NCI-H2227 treated with DMSO at 0.1 percent for 48 hours (cell line): ENCODE measurements around the gene DERA.
A peak's percentile ranks its signal among the peaks of the same experiment; 100 is the strongest.
"Not testable (repeated sequence)": the region's sequence is repeated elsewhere in the genome, so short reads cannot be mapped to it uniquely, and the experiment has no call there.

Experiments used
- DNase-seq: peaks from one replicate; lab custom pipeline; 2025; lab: John Stamatoyannopoulos, UW

DERA gene

DNA sequence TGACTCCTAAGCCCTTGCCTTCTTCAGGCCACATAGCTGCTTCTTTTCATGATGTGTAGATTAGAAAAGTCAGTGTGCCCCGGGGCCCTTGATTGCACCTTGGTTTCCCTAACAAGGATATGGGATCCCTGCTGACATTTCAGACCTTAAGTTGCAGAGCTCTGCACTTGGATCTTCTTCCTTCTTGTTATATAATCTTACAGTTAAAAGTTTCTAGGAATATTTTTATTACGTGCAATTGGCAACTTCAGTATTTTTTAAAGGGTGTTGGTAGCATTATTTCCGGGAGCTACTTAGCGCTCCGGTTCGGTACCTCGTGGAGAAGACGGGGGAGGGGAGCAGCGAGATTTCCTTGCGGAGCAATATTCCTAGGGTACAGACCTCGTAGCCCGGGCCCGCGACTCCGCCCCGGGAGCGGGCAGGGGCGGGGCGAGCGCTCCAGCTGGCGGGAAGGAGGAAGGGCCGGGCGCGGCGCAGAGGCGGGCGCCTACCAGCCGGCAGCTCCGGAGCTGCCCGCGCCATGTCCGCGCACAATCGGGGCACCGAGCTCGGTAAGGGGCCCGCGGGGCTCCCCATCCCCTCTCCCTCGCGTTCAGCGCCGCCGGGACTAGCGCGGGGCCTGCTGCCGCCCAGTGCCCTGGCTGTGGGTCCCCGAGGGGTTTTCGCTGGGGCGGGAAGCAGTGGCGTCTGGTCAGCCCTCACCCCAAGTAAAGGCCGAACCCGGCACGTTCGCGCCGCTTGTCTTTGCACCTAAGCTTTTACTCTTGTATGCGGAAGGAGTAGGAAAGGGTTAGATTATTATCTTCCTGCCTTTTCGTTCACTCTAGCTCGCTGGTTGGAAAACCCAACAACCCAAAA is at the start of gene DERA:
DERA (plus strand) TSS at position 469 of the 858 bp plus-strand sequence; CDS start at position 521, 52 bp downstream.
- DNase-seq = peak; percentile 81

DNA sequence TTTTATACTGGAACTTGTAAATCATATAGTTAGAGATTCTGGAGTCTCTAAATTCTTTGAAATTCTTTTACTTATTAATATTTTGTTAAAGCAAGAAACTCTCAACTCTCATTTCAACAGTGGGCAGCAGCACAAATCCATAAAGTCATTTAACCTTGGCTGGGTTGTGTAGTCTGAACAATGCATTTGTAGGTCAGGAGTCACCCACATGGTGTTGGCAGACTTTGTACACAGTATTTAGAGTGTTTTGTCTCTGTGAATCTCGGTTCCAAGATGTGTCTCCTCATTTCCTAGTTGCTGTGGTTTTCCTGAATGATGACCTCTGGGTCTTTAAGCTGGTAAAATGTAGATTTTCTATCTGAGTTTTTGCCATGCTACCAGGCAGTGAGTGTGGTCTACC is 49.7 kb upstream of the DERA start:
- no peak for DNase-seq

DNA sequence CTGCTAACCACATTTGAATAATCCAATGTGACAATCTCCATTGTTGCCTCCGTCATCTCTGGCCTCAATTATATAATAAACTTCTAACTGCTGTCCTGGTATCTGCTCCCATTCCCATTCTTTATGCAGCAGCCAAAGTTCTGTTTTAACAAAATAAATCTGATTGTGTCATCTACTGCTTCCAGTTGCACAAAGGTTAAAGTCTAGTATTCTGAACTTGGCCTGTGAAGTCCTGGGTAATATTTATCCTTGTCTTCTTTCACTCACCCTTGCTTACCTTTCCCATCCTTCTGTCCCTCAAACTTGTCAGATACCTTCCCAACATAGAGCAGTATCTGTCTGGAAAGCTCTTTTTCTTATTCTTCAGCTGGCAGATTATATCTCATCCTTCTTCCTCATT is 48.3 kb upstream of the DERA start:
- DNase-seq = no peak

DNA sequence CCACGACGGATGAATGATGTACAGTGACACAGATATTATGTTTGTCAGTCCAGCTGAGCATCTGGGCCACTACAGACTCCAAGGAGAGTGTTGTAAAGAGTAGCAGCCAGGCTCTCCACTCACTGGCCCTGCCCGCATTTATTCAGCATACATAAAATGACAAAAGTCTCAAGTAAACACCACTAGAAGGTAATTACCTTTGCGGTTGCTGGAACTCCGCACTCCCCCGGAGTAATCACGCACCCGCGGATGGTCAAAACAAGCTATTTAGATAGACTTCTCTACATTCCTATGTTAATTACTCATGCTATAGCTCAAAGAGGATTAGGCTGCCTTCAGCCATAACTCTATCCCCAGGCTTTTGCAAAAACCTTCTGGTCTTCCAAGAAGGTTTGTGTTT is 47.8 kb upstream of the DERA start:
- no peak for DNase-seq

DNA sequence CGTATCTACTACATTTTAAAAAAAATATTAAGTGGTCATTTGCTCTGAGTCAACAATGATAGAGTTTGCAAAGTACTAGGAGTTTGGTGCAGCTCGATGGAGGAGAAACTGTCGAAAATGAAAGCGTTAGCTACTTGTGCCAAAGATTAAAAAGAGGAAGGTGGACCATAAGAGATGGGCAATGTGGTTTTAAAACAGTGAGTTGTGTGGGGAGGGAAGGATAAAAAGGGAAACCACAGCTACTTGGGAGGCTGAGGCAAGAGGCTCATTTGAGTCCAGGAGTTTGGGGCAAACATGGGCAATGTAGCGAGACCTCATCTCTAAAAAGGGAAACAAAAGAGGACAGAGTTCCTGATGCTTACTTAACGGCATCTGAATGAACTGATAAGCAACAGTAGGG is 47.1 kb upstream of the DERA start:
- DNase-seq = no peak

DNA sequence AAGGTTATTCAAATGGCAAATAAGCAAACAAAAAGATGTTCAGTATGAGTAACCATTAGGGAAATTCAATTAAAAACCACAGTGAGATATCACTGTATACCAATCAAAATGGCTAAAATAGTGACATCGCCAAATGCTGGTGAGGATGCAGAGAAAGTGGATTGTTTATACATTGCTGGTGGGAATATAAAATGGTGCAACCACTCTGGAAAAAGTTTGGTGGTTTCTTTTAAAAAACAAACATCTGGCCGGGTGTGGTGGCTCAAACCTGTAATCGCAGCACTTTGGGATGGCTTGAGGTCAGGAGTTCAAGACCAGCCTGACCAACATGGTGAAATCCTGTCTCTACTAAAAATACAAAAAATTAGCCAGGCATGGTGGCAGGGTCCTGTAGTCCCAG is 42.9 kb upstream of the DERA start:
- DNase-seq = no peak

DNA sequence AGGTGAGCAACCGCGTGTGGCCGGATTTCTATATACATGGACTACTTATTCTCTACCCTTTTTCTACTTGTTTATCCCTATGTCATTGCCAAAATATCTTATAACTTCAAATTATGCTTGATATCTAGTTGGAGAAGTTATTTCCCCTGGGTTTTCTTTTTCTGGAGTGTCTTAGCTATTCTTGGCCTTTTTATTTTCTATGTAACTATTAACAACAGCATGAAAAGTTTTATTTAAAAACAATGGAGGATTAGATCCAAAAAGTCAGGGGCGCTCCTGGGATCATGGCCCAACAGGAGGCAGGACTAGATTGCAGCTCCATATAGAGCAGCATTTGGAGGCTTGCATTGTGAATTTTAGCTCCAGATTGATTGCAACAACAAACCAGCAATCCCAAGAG is 37.6 kb upstream of the DERA start:
- no peak for DNase-seq

DNA sequence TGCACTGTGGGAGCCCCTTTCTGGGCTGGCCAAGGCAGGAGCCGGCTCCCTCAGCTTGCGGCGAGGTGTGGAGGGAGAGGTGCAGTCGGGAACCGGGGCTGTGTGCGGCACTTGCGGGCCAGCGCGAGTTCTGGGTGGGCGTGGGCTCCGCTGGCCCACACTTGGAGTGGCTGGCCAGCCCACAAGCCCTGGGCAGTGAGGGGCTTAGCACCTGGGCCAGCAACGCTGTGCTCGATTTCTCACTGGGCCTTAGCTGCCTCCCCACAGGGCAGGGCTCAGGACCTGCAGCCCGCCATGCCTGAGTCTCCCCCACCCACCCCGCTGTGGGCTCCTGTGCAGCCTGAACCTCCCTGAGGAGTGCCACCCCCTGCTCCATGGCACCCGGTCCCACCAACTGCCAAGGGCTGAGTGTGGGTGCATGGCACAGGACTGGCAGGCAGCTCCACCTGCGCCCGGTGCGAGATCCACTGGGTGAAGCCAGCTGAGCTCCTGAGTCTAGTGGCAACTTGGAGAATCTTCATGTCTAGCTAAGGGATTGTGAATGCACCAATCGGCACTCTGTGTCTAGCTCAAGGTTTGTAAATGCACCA is 36.5 kb upstream of the DERA start:
- not testable (repeated sequence) for DNase-seq

DNA sequence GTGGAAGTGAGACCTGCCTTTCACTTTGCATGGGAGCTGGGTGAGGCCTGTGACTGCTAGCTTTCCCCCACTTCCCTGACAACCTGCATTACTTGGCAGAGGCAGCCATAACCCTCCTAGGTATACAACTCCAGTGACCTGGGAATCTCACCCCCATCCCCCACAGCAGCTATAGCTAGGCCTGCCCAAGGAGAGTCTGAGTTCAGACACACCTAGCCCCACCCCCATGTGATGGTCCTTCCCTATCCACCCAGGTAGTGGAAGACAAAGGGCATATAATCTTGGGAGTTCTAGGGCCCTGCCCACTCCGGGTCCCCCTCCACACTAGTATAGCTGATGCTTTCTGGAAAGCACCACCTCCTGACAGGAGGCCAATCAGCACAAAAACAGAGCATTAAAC is 35.3 kb upstream of the DERA start:
- no peak for DNase-seq

DNA sequence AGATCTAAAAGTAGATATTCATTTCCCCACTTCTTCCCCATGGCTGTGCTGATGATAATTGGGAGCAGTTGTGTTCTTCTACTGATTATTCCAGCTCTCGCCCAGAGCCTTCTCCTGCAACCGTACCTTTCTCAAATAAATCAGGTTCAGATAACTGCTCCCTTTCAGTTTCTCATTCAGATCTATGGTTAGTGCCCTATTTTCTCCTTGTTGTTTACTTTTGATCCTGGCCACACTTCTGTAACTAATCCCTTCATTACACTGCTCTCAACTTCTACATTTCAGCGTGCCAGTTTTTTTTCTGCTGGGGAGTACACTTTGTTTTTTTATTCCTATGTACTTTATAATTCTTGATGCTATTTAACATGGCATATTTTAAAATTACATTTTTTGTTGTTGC is 31.7 kb upstream of the DERA start:
- DNase-seq = no peak

DNA sequence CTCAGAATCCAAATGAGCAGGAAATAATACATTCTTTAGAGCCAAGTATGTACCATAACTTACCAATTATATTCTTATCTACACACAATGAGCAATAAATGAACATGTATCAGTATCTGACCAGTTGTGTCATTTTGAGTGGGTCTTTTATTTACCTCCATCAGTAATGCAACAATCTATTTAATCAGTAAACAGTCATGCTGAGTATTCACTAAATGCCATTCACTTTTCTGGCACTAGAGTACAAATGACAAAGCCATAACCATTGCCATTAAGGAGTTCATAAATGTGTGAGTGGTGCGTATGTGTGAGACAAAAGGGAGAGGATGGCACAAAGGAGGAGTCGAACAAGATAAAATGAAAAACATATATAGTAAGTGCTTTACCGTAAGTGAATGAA is 30.4 kb upstream of the DERA start:
- no peak for DNase-seq

DNA sequence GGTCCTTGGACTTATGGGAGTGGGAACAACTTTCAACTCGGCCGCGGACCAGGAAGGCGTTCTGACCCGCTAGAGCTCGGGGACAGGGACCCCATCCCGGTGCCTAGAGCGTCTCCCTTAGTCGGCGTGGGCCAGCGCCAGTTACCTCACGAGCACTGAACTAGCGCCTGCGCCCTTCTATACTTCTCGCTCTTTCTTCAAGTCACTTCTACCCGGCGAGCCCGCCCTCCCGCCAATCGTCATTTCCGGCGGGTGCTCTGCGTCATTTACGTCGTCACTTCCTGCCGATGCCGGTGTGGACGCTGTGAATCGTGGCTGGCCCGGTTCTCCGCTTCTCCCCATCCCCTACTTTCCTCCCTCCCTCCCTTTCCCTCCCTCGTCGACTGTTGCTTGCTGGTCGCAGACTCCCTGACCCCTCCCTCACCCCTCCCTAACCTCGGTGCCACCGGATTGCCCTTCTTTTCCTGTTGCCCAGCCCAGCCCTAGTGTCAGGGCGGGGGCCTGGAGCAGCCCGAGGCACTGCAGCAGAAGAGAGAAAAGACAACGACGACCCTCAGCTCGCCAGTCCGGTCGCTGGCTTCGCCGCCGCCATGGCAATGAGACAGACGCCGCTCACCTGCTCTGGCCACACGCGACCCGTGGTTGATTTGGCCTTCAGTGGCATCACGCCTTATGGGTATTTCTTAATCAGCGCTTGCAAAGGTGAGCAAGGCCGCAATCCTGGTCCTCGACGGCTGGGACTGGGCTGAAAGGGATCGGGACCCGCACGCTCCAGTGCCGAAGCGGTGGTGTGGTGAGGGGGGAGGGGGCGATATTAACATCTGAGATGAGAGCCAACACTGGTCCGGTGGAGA is 28.8 kb upstream of the DERA start, which contains the start of gene STRAP:
STRAP (plus strand) TSS at position 270 of the 854 bp plus-strand sequence; CDS start at position 591, 321 bp downstream.
- DNase-seq = peak; percentile 93

DNA sequence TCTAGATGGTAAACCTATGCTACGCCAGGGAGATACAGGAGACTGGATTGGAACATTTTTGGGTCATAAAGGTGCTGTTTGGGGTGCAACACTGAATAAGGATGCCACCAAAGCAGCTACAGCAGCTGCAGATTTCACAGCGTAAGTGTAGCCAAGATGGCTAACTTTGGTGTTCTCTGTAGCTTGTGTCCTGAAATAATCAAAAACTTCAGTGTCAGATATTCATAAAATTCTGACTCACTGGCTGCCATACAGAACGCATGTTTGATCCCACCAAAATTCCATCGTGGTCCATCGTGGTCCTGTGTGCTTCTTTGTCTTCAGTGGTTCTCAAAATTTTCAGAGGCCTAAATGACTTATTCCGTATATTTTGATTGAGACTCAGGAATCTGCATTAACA is 27.6 kb upstream of the DERA start:
- DNase-seq = no peak

DNA sequence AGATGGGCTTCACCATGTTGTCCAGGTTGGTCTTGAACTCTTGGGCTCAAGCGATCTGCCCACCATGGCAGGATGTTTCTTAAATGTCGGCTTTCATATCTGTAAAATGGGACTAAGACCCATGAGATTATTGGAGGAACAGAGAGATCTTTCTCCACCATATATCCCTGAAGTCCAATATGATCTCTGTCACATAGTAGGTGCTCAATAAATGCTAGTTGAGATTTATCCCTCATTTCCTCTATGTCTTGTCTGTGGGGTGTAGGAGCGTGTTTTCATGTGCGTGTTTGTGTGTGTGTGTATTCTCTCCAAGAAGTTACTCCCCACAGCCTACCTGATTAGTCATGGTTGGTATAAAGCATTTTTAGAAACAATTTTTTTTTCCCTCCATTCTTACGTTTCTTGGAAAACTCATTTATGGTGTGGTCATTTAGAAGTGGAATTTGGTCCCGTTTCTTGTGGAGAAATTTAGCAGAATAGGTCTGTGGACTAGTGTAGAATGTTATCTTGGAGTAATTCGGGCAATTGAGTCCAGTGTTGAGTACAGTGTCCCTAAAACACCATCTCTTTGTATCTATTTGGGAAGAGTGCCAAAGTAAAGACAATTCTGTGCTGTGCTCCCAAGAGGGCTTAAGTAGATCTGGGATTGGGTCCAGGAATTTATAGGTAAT is 24.6 kb upstream of the DERA start:
- DNase-seq = no peak

DNA sequence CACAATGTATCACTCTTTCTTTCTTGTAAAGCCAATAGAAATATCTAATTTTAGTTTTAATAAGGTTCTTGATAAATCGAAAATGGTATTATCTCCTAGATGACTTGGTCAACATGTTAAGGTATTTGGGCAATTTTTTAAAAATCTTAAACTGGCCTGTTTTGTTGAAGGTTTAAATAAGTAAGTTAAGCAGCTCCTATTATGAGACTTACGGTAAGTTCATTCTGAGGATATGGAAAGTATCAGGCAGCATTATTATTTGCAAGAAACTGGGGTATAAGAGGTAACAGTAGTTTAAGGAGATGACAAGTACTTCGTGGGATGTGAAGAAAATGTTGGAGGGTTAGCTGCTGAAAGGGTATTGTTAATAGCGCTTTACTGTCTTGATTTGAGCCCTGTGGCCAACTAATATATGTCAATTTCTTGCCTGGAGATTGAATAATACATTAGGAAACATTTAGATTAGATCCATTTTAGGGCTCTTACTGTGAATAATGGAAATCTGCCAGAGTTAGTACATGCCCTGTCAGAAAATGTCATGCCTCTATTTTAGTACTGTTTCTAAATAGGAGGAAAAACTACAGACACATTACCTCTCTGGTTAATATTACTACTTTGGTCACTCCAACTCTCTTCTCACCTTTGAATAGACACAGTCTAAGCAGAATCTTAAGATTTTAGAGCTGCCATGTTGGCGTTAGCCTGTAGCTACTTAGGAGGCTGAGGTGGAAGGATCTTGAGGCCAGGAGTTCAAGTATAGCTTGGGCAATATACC is 23.9 kb upstream of the DERA start:
- DNase-seq = no peak

DNA sequence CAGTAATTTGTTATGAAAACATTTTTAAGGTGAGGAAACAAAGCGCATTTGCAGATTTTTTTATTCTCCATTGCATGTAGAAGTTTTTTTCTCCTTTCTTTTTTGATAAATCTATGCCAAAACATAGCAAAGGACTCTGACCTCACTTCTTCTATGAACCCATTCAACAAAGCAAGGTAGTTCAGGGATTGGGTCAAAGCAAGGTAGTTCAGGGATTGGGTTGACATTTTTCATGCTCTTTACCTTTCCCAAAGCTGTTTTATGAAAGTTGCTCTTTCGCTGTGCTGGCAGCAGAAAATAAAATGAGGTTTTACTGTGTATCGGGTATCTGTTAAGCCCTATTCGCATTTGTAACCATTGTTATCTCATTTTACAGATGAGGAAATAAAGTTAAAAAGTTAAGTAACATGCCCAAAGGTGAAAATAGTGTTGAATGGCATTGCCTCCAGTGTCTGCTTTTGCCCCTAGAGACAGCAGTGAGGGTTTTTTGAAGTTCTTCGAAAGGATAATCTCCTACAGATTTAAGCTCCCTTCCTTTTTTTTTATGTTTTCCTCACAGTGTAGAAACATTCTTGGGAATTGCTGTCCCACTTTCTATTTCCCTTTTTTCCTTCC is 18.4 kb upstream of the DERA start:
- no peak for DNase-seq

DNA sequence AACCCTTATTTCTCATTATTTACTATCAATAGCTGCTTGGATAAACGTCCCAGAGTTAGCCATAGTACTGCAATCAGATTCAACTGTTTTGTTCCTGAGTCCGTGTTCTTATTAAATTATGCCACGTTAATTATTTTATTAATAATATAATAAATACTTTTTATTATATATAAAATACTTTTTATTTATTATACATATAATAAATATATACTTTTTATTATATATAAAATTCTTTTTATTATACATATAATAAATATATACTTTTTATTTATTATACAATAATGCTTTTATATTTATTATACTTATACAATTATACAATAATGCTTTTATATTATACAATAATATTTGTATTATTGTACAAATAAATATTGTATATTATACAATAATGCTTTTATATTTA is 17.9 kb upstream of the DERA start:
- DNase-seq = no peak

DNA sequence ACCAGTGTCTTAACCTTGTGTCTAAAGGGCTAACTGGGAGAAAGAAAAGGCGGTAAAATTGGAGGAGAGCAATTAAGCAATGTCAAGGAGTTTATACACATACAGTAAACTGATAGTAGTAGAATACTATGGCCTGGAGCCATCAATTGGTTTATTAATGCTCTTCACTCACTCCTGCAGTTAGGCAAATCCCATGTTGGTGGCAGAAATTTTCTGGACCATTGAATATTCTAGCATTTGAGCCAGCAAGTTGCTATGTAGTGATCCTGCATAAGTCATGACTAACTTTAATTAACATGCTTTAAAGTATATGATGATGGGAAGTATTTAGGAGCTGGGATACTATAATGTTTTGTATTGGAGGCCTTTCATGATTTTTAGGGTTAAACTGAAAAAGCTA is 14.3 kb upstream of the DERA start:
- DNase-seq = no peak

DNA sequence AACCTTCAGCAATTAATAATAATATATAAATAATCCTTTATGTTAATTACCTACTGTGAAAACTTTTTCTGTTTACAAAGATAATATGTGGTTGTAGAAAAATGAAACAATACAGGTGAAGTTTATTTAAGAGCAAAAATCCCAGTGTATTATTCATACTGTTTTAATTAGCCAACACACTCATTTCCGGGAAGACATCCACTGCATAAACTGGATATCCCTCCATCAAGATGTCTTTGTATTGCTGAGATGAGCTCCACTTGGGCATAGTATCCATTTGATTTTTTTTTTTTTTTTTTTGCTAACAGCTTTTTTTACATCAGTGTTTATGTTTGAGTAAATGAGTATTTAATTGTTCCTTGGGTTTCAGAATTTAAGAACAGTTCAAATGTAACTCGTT is 13.7 kb upstream of the DERA start:
- DNase-seq = no peak

DNA sequence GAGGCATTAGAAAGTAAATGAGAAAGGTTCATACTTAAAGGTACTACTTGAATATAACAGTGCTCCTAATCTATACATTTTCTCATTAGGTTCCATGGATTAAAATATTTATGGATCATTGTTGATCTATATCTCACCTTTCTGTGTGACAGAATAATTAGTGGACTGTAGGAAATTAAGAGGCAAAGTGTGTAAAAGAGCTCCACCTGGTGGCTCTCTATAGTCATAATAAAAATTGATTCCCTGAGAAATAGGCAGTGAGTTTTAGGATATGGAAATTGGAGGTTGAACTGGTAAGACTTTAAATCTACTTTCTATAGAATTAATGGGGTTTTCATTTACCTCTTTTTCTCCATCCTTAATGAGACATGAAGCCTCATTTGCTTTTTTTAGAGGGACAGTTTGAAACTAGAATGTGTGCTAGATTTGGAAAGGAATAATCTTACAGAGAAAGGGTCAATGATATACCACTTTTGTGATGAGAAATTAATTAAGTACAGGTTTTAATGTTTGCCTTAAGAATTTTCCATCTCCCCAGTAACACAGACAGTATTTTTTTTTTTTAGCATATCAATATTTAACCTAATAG is 11.8 kb upstream of the DERA start:
- DNase-seq = peak; percentile 4
